IMR-90 (cell line): ENCODE results near the gene ZNF530.

Source experiments
- CTCF ChIP-seq: conservative IDR thresholded peaks from 2 replicates; pipeline ENCODE4 v1.5.1; 2012; ENCODE audit warnings: mild to moderate bottlenecking, low read depth, low read length, improper control_type of control experiment
- MAFK ChIP-seq: IDR thresholded peaks from 2 replicates; pipeline ENCODE4 v1.6.1; 2012; ENCODE audit warnings: low read depth, low read length, improper control_type of control experiment
- USF2 ChIP-seq: fragments of 150-350 bp; IDR thresholded peaks from 2 replicates; pipeline ENCODE4 v1.6.1; 2017; ENCODE audit warnings: mild to moderate bottlenecking, antibody characterized with exemption, low read length, low read depth

- TF ChIP-seq CTCF: no peak
- TF ChIP-seq USF2: no peak
- TF ChIP-seq MAFK: no peak
Measured at GRCh38 chr19:57615346-57615745, 15.7 kb downstream of the ZNF530 start.
